ENCODE measurements around the gene PBX3. TPM values are rescaled to one million over a fixed set of nuclear protein-coding genes. Genes with fewer than 3 reads are reported as not detected.

PBX3 gene
- total RNA-seq, 1 donor from 2014 or later = 48.6 TPM

GRCh38 chr9:125843646-125844045, 96.5 kb downstream of the PBX3 start:
- no peak overlapping the region for H3K4me3 ChIP-seq
- DNase-seq (no peak), ATAC-seq (no peak)
- H3K36me3 ChIP-seq = no peaks in the 10 kb centered on the region
- no peaks in the 10 kb centered on the region for H3K4me1 ChIP-seq
- intact Hi-C loops (cut with DNase I) = no loop called here
- H3K9me3 ChIP-seq = no peaks in the 10 kb centered on the region
- TF ChIP-seq, protein P1, sequence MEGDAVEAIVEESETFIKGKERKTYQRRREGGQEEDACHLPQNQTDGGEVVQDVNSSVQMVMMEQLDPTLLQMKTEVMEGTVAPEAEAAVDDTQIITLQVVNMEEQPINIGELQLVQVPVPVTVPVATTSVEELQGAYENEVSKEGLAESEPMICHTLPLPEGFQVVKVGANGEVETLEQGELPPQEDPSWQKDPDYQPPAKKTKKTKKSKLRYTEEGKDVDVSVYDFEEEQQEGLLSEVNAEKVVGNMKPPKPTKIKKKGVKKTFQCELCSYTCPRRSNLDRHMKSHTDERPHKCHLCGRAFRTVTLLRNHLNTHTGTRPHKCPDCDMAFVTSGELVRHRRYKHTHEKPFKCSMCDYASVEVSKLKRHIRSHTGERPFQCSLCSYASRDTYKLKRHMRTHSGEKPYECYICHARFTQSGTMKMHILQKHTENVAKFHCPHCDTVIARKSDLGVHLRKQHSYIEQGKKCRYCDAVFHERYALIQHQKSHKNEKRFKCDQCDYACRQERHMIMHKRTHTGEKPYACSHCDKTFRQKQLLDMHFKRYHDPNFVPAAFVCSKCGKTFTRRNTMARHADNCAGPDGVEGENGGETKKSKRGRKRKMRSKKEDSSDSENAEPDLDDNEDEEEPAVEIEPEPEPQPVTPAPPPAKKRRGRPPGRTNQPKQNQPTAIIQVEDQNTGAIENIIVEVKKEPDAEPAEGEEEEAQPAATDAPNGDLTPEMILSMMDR (IDR thresholded peaks at IDR 0.05) = no peak
- H3K27me3 ChIP-seq = no peaks in the 10 kb centered on the region
- H3K27ac ChIP-seq = no peak overlapping the region

DNA sequence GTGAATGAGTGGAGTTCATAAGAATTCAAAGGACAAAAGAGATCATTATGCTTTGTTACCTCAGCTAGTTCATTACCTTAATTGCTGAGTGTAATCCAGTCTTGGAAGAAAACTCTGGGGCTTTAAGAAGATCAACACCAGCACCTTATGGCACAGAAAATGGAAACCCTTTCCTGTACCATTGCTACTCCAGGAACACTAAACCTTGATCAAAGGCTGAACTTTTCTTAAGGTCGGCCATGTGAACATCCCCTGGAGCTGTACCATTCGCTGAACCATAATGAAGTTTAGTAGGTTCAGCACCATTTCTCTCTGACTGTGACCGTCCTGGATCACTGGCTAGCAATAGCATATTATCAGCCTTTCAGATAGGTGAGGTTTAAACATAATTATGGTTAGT, 97.4 kb downstream of the PBX3 start:
- ATAC-seq (no peak), DNase-seq (no peak)
- no peaks in the 10 kb centered on the region for H3K36me3 ChIP-seq
- no peak overlapping the region for H3K4me3 ChIP-seq
- intact Hi-C loops (cut with DNase I) = no loop called here
- no peak overlapping the region for H3K27ac ChIP-seq
- TF ChIP-seq, protein P1 (IDR thresholded peaks at IDR 0.05) = no peak
- H3K9me3 ChIP-seq = no peaks in the 10 kb centered on the region
- H3K27me3 ChIP-seq = no peaks in the 10 kb centered on the region
- H3K4me1 ChIP-seq = no peaks in the 10 kb centered on the region

GRCh38 chr9:125845271-125845808, 98.2 kb downstream of the PBX3 start:
- no peak for ATAC-seq
- H3K4me1 ChIP-seq = no peaks in the 10 kb centered on the region
- H3K36me3 ChIP-seq = no peaks in the 10 kb centered on the region

DNA sequence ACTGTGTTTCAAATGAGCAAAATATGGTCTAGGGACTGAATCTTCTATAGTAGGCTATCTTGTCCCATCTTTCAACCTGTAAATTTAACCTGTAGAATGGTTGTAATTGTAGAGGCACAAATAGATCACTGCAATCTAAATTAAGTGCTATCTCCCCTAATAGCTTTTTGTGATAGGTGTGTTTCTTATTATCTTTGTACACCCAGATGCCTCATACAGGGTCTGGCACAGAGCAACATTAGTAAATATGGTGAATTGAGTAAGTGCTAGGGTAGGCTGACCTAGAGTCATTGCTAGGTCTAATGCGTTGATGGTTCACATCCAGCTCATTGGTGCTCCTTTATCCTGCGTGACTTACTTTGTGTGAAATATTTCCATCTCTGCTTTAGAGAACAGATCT, 100.6 kb downstream of the PBX3 start:
- Histone ChIP-seq H3K4me3 (no peak overlapping the region), H3K27me3 (no peaks in the 10 kb centered on the region), H3K4me1 (no peaks in the 10 kb centered on the region), H3K9me3 (no peaks in the 10 kb centered on the region), H3K27ac (no peak overlapping the region), H3K36me3 (no peaks in the 10 kb centered on the region)
- intact Hi-C loops (cut with DNase I) = no loop called here
- no peak for ATAC-seq
- TF ChIP-seq, protein P1 (IDR thresholded peaks at IDR 0.05) = no peak
- DNase-seq = no peak

More at GRCh38 chr9:125845271-125845808, 98.2 kb downstream of the PBX3 start:
- Histone ChIP-seq H3K9me3 (no peaks in the 10 kb centered on the region), H3K4me3 (no peak overlapping the region), H3K27me3 (no peaks in the 10 kb centered on the region), H3K27ac (no peak overlapping the region)
- DNase-seq = no peak
- intact Hi-C loops (cut with DNase I) = no loop called here
- TF ChIP-seq, protein P1 (IDR thresholded peaks at IDR 0.05) = no peak

DNA sequence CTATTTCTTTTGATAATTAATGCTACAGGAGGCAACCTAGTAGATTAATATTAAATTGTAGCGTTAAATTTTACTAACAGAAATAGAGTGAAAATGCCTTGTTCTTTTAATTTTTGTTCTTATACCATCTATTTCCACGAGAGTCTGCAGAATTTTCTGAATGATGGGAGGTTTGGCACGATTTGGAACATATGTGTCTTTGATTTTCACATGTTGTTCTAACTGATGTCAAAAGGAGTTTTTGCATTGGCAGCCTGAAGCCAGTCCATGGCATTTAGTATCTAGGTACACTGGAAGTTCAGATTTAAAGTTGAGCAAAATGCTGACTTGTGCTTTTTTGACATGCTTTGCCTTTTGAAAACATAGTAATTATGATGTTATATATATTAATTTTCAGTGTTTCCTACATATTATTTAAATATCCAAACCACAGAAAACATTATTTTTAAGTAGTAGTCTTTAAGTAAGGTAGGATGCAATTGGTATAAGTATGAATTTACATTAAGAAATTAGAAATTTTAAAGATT, 103.0 kb downstream of the PBX3 start:
- Histone ChIP-seq H3K9me3 (no peaks in the 10 kb centered on the region), H3K4me1 (no peaks in the 10 kb centered on the region), H3K27me3 (no peaks in the 10 kb centered on the region), H3K27ac (no peak overlapping the region), H3K4me3 (no peak overlapping the region), H3K36me3 (no peaks in the 10 kb centered on the region)
- intact Hi-C loops (cut with DNase I) = no loop called here
- ATAC-seq (no peak), DNase-seq (no peak)
- TF ChIP-seq, protein P1 (IDR thresholded peaks at IDR 0.05) = no peak

- TF ChIP-seq, protein P1 (IDR thresholded peaks at IDR 0.05) = no peak
- no peak for ATAC-seq
- intact Hi-C loops (cut with DNase I) = no loop called here
Measured at GRCh38 chr9:125850763-125851162, 103.6 kb downstream of the PBX3 start.

More at GRCh38 chr9:125850763-125851162, 103.6 kb downstream of the PBX3 start:
- Histone ChIP-seq H3K27me3 (no peaks in the 10 kb centered on the region), H3K4me1 (no peaks in the 10 kb centered on the region), H3K36me3 (no peaks in the 10 kb centered on the region), H3K9me3 (no peaks in the 10 kb centered on the region), H3K27ac (no peak overlapping the region), H3K4me3 (no peak overlapping the region)
- no peak for DNase-seq

Measured in upper lobe of right lung (tissue), 1 donor.